ENCODE data around the gene ZKSCAN5.
"Not testable (repeated sequence)": the region's sequence is repeated elsewhere in the genome, so short reads cannot be mapped to it uniquely, and the experiment has no call there.

ZKSCAN5 gene

DNA sequence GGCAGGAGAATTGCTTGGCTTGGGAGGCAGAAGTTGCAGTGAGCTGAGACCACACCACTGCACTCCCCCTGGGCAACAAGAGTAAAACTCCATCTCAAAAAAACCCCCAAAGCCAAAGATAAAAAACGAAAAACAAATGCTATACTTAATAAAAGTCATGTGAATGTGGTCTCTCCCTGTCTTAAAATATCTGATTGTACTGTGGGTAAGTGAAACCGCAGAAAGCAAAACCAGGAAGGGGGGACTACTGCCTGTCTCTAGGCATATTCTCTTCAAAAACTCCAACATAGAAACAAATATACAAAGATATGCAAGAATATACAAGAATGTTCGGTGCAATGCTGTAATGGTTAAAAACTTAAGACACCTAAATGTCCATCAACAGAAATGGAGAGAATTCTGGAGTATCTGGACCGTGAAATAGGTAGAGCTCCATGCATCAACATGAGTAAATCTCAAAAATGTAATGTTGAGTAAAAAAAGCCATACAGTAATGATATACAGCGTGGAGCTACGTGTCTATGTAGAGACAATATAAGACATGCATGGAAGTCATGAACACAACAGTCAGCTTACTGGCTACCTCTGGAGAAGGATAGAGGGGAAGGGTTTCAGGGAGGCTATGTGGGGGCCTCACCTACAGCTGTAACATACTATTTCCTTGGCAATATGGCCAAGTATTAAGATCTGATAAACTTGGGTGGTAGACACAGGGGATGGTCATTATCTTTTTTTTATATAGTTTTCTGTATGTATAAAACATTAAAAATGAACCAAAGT, 6.5 kb upstream of the ZKSCAN5 start:
- no peak for DNase-seq (ENCODE audit: low read depth)

DNA sequence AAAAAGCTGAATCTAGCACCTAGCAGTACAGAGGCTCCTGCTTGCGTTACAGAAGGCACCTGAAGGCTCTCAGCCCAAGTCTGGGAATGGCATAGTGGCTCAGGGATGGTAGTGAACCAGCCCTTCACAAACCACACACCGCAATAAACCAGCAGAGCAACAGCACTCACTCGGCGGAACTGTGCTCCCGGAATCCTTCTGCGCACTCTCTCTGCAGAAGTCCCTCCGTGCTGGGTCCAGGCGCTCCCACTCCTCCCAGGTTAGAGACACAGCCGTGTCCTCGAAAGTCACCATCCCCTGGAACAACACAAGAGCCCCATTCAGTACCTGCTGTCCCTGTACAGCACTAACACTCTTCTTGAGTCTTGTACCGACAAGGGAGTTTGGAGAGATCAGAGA, 5.9 kb upstream of the ZKSCAN5 start:
- DNase-seq (ENCODE audit: low read depth): no peak

DNA sequence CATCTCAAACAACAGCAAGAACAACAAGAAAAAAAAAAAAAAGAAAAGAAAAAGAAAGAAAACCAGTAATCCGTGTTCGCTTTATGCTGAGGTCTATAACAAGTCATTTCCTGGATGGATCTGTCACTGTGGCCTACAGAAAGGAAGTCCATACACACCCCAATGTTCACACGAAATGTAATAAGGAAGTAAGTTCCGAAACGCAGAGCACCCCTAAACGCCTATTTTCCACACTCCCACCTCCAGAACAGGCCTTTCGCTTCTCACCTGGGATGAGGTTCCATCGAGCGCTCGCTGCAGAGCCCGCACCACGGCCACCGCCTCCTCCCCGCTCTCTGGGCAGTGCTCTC, 5.1 kb upstream of the ZKSCAN5 start:
- no peak for DNase-seq (ENCODE audit: low read depth)

DNA sequence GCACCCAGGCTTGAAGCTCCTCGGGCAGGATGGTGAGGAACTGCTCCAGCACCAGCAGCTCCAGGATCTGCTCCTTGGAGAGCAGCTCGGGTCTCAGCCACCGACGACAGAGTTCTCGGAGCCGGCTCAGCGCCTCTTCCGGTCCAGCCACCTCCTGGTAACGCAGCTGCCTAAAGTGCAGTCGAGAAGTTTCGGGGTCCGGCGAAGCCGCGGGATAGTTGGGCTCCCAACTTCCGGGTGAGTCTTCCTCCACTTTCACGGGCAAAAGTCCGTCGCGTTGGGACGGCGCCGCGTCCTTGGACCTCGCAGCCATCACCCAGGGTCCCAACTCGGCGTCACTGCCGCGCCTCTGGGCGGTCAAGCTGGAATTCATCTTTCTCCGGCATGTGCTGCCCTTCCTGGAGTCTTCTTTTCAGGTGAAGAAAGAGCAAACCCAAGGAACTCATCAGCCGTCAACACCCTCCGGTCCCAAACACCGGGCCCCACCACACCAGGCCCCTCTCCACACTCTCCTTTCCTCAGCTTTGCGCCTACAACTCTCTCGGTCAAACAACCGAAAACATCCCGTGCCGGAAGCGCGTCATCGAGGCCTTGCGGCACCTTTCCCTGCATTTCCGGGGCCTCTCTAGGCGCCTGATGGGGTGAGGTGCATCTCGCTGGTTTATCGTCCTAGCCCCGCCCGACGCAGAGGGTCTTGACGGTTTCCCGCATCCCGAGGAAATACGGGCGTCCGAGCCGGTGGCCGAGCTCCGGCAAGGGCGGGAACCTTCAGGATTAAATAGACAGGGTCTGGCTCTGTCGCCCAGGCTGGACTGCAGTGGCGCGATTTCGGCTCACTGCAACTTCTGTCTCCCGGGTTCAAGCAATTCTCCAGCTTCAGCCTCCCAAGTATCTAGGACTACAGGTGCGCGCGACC, 4.5 kb upstream of the ZKSCAN5 start, which contains the start of gene ZNF394:
ZNF394 (minus strand) TSS at position 561 of the 916 bp plus-strand sequence; CDS start at position 373, 188 bp downstream.
- DNase-seq (ENCODE audit: low read depth): peak; percentile 83

DNA sequence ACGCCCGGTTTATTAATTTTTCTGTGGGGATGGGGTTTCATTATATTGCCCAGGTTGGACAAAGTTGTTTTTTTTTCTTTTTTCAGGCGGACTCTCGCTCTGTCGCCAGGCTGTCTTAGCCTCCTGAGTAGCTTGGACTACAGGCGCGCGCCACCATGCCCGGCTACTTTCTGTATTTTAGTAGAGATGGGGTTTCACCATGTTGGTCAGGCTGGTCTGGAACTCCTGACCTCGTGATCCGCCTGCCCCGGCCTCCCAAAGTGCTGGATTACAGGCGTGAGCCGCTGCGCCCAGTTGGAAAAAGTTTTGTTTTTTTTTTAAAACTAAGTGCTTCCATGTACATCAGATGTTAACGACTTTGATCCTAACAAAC, 3.8 kb upstream of the ZKSCAN5 start:
- DNase-seq (ENCODE audit: low read depth): no peak

DNA sequence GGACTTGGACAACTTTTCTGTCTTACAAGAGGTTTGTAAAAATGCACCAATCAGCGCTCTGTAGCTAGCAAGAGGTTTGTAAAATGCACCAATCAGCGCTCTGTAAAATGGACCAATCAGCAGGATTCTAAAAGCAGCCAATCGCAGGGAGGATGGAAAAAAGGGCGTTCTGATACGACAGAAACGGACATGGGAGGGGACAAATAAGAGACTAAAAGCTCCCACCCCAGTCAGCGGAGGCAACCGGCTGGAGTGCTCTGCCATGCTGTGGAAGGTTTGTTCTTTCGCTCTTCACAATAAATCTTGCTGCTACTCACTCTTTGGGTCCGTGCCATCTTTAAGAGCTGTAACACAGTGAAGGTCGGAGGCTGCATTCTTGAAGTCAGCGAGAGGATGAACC, 3.2 kb upstream of the ZKSCAN5 start:
- DNase-seq (ENCODE audit: low read depth): not testable (repeated sequence)

DNA sequence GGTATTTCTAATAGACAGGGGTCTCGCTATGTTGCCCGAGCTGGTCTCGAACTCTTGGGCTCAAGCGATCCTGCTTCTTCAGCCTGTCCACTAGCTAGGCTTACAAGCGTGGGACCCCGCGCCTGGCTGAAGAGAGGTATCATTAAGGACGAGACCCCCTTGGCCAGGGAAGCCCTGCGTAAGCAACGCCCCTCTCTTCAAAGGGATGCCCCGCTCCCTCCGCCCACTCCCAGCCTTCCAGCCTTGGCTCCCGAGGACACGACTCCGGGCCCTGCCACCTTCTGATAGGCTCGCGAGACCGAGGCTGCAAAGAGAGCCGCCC, 220 bp upstream of the ZKSCAN5 start:
- DNase-seq (ENCODE audit: low read depth): no peak

DNA sequence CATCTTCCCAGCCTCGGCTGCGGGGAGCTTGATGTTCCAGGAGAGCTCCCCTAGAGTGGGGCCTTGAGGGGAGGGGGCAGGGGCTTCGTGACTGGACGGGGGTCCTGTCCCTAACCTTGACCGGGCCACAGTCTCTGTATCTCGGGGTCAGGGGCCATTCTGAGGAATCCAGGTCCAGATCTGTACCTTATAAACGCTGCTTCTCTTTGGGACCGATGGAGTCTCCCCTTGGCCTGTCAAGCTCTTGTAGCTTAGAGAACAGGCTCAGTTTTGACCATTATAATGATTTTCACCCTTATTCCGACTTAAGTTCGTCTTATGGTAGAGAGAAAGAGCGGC, 831 bp downstream of the ZKSCAN5 start:
- no peak for DNase-seq (ENCODE audit: low read depth)

DNA sequence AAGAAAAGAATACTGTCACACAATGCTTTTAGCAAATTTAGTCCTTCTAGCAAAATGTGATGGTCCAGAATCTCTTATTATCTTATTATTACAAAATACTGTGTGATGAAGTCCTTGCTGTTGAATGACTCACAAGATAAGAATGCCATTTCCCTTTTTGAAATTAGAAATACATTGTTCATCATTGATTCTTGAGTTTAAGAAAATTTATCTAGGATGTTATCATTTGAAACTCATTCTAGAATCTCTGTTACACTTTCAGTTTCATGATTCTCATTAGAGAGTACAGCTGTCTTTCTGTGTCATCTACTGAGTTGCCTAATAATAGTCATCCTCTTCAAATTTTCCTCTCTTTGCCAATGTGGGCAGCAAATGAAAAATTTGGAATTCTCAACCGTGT, 9.6 kb downstream of the ZKSCAN5 start:
- DNase-seq (ENCODE audit: low read depth): no peak

DNA sequence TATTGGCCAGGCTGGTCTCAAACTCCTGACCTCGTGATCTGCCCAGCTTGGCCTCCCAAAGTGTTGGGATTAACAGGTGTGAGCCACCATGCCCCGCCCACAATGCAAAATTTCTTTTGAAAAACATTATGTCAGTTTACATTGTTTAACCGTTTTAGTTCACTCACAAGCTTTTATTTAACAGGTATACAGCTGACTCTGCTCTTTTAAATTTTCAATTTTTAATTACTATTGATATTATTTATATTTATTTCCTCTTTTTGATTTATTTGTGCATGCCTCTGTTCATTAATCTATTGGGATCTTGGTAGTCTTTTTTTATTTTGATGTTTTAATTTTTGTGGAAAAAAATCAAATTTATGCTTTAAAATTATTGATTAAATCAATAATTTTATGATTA, 16.9 kb downstream of the ZKSCAN5 start:
- DNase-seq (ENCODE audit: low read depth): no peak

DNA sequence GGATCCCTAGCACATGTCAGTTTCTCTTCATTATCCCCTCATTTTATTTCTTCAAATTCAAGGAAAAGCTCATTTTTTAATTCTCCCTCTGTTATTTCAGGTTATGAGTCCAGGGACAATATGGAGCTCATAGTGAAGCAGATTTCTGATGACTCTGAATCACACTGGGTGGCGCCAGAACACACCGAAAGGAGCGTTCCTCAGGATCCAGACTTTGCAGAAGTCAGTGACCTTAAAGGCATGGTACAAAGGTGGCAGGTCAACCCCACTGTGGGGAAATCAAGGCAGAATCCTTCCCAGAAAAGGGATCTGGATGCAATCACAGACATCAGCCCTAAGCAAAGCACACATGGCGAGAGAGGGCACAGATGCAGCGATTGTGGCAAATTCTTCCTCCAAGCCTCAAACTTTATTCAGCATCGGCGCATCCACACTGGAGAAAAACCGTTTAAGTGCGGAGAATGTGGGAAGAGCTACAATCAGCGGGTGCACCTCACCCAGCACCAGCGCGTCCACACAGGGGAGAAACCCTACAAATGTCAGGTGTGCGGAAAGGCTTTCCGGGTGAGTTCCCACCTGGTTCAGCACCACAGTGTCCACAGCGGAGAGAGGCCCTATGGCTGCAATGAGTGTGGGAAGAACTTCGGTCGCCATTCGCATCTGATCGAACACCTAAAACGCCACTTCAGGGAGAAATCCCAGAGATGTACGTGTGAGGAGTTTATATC, 21.4 kb downstream of the ZKSCAN5 start:
- DNase-seq (ENCODE audit: low read depth): no peak

DNA sequence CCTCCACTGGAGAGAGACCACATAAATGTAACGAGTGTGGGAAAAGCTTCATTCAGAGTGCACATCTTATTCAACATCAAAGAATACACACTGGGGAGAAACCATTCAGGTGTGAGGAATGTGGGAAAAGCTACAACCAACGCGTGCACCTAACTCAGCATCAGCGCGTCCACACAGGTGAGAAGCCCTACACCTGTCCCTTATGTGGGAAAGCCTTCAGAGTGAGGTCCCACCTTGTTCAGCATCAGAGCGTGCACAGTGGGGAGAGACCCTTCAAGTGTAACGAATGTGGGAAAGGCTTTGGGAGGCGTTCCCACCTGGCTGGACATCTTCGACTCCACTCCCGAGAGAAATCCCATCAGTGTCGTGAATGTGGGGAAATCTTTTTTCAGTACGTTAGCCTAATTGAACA, 26.9 kb downstream of the ZKSCAN5 start:
- DNase-seq (ENCODE audit: low read depth): no peak

DNA sequence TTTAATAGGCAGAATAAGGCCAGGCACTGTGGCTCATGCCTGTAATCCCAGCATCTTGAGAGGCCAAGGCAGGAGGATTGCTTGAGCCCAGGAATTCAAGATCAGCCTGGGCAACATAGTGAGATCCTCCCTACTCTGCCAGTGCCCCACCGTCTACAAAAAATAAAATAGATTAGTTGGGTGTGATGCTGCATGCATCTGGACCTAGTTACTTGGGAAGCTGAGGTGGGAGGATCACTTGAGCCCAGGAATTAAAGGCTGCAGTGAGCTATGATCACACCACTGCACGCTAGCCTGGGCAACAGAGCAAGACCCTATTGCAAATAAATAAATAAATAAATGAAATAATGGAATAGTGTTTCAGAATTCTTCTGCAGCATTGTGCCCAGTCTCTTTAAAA, 31.2 kb downstream of the ZKSCAN5 start:
- no peak for DNase-seq (ENCODE audit: low read depth)

DNA sequence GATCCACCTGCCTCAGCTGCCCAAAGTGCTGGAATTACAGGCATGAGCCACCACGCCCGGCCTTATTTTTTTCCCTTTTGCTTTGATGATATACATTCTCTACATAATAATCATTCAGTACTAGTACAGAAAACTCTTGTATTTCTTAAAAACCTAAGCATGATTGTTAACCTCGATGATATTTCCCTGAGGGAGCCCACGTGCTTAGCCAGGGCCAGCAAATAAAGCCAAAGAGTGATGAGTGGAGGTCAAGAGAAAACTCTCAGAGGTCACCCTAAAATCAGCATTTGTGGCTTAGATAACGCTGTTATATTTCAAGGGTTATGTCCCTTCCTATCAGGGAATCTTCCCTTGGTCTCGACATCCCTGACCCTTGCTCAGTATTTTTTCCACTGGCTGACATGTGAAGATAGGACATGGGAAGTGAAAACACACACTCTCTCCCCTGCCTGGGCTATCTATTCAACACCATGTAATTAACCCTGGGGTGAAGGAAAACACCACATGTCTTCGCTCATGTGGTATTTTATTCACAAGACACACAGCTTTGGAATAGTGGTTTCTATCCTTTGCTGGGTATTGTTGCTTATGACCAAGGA, 34.9 kb downstream of the ZKSCAN5 start:
- no peak for DNase-seq (ENCODE audit: low read depth)

DNA sequence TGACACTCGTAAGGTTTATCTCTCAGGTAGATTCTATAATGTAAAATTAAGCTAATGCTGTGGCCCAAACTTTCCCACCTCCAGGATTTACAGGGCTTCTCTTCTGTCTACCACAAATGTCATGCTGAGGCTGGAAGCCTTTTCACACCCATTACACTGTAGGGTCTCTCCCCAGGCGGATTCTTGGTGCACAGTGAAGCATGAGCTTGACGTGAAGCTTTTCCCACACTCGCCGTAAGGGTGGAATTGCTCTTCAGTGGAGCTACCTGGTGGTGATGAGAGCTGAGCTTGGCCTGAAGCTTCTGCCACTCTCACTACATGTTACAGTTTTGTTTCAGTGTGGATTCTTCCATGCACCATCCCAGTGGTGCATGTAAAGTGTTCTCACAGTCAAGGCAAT, 36.1 kb downstream of the ZKSCAN5 start:
- no peak for DNase-seq (ENCODE audit: low read depth)

DNA sequence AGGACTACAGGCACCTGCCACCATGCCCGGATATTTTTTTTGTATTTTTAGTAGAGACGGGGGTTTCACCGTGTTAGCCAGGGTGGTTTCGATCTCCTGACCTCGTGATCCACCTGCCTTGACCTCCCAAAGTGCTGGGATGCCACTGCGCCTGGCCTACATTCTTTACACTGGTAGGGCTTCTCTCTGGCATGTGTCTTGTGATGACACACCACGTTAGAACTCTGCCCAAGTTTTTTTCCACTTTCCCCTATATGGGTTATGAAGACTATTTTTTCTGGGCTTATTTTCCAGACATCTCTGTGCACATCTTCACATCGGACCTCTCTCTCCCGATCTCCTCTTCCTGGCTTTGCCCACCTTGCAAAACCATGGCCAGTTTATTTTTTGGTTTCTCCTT, 36.8 kb downstream of the ZKSCAN5 start:
- no peak for DNase-seq (ENCODE audit: low read depth)

DNA sequence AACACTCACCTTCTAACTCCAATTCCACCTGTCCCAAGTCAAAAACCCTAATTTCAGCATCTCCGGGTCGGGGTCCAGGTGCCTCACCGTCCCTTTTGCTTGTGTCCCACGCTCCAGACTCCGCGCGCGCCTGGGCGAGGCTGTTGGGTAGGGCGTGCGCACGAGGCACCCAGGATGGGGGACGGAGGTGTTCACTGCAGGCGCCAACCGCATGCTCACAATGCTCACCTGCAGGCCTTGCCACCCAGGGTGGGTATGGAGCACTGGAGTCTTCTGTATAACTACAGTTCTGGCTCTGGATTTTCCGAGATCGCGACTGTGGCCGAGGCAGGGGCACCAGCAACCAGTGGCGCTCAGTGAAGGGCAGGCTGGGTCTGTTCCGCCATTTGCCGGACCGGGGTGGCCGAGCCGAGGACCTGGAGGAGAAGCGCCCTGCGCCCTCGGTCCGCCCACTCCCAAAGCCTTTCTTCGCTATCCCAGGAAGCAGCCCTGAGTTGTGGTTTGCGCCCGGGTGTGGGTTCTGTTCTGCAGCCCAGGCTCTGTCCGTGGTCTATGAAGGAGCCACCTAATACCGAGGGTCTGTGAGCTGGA, 38.7 kb downstream of the ZKSCAN5 start:
- DNase-seq (ENCODE audit: low read depth): no peak

DNA sequence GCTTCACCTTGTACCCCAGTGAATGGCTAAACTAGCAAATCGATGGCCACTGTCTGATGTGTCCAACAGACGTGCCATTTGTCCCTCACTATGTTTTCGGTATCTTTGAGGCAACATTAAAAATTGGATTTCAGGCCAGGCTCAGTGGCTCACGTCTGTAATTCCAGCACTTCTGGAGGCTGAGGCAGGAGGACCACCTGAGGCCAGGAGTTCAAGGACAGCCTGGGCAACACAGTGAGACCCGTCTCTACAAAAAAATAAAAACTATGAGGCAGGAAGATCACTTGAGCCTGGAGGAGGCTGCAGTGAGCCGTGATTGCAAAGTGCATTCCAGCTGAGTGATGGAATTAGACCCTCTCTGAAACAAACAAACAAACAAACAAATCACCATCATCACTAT, 39.5 kb downstream of the ZKSCAN5 start:
- no peak for DNase-seq (ENCODE audit: low read depth)

DNA sequence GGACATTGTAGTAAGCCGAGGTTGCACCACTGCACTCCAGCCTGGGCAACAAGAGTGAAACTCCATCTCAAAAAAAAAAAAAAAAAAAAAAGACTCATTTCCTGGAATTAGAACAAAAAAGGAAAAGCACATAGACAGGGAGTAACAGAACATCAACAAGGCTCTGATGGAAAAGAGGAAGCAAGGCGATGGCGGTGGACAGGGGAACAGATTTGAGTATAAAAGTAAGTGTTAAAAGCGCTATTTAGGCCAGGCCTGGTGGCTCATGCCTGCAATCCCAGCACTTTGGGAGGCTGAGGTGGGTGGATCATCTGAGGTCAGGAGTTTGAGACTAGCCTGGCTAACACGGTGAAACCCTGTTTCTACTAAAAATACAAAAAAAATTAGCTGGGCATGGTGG, 40.8 kb downstream of the ZKSCAN5 start:
- DNase-seq (ENCODE audit: low read depth): not testable (repeated sequence)

DNA sequence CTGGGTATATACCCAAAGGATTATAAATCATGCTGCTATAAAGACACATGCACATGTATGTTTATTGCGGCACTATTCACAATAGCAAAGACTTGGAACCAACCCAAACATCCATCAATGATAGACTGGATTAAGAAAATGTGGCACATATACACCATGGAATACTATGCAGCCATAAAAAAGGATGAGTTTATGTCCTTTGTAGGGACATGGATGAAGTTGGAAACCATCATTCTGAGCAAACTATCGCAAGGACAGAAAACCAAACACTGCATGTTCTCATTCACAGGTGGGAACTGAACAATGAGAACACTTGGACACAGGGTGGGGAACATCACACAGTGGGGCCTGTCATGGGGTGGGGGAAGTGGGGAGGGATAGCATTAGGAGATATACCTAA, 45.1 kb downstream of the ZKSCAN5 start:
- not testable (repeated sequence) for DNase-seq (ENCODE audit: low read depth)

DNA sequence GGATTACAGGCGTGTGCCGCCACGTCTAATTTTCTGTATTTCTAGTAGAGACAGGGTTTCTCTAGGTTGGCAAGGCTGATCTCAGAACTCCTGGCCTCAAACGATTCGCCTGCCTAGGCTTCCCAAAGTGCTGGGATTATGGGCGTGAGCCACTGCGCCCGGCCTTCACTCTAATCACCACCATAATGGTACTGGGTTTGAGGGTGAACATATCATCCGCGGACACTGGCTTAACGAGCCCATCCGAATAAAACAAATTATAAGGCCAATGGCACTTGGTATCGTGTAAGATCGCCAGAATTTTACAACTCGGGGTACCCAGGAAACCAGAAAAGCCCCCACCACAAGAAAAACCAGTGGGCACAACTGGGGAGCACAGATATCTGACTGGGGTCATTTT, 46.9 kb downstream of the ZKSCAN5 start:
- DNase-seq (ENCODE audit: low read depth): no peak
